ENCODE results near the gene CRYBB3.
"Not testable (repeated sequence)": the region's sequence is repeated elsewhere in the genome, so short reads cannot be mapped to it uniquely, and the experiment has no call there.

Gene CRYBB3

GRCh38 chr22:25176175-25176574 lies 23.5 kb upstream of the CRYBB3 start:
- no peak for DNase-seq (ENCODE audit: low spot score)

DNA sequence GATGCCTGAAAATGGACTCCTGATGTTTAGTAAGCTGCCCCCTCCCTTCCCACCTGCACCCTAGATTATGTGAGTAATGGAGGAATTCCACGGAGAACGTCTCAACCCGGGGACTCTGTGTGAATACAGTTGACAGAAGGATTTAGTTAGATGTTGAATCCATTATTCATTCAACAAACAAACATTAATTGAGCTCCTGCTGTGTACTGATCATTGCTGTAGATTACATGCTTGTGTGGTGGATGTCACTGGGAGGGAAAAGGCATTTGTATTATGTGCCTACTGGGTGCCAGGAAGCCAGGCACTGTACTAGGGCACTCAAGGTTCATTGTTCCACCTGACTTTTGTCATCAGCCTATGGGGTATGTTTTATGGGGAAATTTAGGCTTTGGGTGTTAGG lies 22.9 kb upstream of the CRYBB3 start:
- no peak for DNase-seq (ENCODE audit: low spot score)

DNA sequence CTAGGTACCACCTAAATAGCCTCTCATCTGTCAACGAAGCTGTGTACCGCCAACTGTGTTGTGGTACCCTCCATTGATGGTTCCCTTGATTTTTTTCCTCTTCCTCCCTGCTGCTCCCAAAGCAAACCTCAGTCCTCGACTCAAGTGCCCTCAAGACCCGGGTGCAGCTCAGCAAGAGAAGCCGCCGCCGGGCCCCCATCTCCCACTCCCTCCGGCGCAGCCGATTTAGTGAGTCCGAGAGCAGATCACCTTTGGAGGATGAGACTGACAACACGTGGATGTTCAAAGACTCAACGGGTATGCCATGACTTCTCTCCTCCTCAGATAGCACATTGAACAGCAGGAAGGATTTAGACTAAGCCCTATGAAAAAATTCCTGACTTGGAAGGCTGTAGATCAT lies 22.4 kb upstream of the CRYBB3 start:
- no peak for DNase-seq (ENCODE audit: low spot score)

DNA sequence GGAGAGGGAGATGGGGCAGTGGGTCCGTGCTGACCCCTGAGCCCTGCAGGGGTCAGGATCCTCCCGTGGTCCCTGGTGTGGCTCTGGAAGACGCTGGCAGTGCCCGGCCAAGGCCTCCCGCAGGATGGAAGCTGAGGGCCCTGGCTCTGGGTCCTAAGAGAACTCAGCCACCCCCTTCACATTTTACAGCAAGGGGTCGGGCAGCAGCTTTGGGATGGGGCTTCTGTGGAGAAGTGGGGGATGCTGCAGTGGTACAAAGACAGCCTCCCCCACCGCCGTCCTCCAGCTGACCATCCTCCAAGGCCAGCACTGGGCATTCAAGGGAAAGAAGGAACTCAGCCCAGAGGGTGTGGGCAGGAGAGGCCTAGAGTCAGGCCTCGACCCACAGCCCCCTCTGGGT lies 21.8 kb upstream of the CRYBB3 start:
- DNase-seq (ENCODE audit: low spot score), result no peak

DNA sequence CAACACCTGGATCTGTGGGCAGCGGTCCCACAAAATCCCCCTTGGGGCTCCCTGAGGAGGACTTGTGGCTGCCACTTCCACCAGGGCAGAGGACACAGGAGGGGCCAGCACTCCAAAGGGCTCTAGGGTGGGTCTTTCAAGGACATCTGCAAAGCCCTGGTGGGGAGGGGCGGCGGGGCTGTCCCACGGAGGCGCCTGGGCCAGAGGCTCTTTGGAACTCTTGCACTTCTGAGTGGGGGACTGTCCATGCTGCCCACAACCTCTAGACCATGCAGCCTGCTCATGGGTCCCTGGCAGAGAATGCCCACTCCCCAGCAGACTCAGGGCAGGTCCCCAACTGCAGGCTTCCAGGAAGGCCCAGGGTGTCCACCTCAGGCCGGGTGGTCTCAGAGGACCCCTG lies 21.3 kb upstream of the CRYBB3 start:
- not testable (repeated sequence) for DNase-seq (ENCODE audit: low spot score)

DNA sequence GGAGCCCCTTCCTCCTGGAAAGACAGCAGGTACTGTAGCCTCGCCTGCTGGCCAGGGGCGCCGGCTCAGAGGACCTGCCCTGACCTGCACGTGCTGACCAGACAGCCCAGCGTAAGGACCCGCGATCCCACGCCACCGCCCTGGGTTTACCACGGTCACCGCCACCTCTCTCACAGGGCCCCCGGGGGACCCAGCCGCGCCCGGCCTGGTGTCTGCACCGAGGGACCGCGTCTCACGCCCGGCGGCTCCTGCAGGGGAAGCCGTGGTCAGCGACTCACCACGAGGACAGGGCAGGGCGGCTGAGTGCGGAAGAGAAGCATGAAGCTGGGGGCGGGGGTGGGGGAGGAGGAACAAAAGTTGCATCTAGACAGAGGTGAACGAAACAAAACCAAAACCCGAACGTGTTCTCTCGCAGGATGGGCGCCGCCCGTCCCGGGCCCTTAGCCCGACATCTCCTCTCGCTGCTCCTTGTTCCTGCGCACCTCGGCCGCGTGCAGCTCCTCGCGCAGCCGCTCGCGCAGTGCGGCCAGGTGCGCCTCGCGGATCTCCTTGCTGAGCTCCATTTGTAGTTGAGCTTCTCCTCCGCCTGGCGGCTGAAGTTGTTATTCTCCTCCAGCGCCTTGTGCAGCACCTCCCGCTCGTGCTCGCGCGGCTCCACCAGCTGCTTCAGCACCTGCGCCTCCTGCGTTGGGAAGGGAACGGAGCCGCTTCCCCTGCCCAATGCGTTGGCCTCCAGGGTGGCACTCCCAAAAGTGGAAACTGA lies 20.6 kb upstream of the CRYBB3 start:
- not testable (repeated sequence) for DNase-seq (ENCODE audit: low spot score)

DNA sequence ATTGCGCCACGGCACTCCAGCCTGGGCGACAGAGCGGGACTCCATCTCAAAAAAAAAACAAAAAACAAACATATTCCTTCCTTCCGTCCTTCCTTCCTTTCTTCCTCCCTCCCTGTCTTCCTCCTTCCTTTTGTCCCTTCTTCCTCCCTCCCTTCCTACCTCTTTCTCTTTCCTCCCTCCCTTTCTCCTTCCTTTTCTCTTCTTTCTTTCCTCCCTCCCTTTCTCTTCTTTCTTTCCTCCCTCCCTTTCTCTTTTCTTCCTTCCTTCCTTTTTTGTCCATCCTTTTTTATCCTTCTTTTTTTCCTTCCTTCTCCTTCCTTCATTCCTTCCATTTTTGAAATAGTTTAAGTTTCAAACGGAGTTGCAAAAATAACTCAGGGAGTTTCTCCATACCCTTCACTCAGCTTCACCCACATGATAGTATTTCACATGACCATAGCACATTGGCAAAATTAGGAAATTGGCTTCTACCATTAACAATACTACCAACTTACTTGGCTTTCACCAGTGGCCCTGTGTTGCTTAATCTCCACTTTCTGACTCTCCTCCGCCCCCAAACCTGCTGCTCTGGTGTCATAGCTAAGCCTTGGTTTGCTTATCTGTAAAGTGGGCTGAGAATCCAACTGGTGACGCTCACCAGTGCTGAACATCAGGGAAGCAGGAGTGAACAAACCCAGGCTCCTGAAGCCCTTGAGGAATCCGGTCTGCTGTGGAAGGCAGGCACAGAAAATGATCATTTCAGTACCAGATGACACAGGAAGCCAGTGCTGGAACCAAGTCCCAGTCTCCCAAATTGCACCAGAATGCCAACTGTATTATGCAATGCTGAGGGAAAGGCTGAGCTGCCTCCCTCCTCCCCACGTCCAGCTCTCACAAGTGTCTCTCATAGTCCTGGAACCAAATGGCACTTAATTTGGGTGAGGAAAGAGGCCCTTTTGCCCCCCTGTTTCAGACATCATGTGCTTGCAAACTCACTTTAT lies 17.2 kb upstream of the CRYBB3 start:
- no peak for DNase-seq (ENCODE audit: low spot score)

DNA sequence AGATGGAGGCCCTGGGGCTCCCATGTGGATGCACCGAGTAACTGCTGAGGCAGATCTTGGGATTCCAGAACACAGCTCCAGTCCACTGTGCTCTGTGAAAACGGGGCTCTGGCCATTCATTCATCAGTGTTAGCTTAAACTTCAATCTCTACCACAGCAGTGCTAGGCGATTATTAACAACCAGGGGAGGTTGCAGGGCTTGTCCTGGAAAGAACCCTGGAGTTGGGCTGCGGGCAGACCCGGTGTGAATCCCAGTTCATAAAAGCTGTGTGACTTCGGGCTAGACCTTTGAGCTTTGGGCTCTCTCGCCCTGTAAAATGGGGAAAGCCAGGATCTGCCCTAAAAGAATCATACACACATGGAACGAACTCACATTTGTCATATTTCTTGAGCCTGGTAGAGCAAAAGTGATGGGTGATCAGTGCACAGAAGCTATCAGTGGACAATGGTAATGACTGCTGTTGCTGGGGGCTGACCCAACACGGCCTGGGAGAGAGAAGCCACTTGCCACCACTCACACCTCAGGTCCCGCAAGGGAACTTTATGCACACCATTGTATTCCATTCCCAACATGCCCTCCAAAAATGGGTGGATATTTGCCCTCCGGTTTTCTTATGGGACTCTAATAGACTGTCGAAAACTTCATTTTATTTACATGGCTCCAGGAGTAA lies 15.6 kb upstream of the CRYBB3 start:
- peak; percentile 23 for DNase-seq (ENCODE audit: low spot score)

GRCh38 chr22:25186140-25186539 lies 13.5 kb upstream of the CRYBB3 start:
- no peak for DNase-seq (ENCODE audit: low spot score)

GRCh38 chr22:25187469-25187868 lies 12.2 kb upstream of the CRYBB3 start:
- DNase-seq (ENCODE audit: low spot score), result no peak

DNA sequence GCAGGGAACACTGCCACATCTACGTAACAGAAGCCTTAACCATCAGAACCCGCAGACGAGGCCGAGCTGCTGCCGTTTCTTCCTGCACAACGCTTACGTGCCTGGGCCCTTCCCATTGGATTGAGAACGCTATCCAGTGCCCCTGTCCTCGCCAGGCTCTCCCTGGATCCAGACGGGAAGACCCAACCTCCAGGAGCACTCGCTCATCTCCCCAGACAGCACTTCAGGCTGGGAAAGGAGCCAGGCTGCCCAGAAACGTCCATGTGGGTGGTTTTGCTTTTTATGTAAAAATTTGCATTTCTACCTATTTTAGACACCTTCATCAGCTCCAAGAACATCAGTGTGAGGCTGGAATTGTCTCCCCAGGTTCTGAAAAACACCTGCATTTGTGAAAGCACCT lies 7.3 kb upstream of the CRYBB3 start:
- DNase-seq (ENCODE audit: low spot score), result no peak

GRCh38 chr22:25193130-25193529 lies 6.5 kb upstream of the CRYBB3 start:
- DNase-seq (ENCODE audit: low spot score), result no peak

- DNase-seq (ENCODE audit: low spot score), result no peak
Measured at GRCh38 chr22:25193548-25193947, 6.1 kb upstream of the CRYBB3 start.

DNA sequence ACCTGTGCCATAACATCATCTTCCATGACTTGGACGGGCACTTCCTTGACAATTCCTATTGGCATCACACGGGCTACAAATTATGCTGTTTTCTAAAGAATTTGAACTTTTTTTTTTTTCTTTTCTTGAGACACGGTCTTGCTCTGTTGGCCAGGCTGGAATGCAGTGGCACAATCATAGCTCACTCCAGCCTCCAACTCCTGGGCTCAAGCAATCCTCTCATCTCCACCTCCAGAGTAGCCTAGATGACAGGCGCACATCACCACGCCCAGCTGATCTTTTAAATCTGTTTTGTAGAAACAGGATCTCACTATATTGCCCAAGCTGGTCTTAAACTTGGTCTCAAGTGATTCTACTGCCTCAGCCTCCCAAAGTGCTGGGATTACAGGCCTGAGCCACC lies 3.3 kb upstream of the CRYBB3 start:
- no peak for DNase-seq (ENCODE audit: low spot score)

DNA sequence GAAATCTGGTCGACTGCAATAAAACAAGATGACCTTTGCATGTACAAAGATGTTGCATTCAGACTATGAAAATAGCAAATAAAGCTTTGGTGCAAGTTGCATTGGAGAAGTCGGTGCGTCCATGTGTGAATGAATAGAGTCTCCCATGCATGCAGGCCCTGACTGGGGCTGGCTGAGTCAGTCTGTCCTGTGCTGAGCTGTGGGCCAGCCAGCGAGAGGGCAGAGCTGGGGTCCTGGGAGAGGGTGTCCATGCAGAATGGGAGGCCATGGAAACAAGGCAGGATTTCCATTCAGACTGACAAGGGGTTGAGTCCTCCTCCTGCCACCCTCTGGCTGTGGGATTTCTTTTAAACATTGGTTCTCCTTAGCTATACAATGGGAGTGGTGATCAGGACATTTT lies 2.3 kb upstream of the CRYBB3 start:
- DNase-seq (ENCODE audit: low spot score), result peak; percentile 32

GRCh38 chr22:25200967-25201366 lies 1.3 kb downstream of the CRYBB3 start:
- no peak for DNase-seq (ENCODE audit: low spot score)

DNA sequence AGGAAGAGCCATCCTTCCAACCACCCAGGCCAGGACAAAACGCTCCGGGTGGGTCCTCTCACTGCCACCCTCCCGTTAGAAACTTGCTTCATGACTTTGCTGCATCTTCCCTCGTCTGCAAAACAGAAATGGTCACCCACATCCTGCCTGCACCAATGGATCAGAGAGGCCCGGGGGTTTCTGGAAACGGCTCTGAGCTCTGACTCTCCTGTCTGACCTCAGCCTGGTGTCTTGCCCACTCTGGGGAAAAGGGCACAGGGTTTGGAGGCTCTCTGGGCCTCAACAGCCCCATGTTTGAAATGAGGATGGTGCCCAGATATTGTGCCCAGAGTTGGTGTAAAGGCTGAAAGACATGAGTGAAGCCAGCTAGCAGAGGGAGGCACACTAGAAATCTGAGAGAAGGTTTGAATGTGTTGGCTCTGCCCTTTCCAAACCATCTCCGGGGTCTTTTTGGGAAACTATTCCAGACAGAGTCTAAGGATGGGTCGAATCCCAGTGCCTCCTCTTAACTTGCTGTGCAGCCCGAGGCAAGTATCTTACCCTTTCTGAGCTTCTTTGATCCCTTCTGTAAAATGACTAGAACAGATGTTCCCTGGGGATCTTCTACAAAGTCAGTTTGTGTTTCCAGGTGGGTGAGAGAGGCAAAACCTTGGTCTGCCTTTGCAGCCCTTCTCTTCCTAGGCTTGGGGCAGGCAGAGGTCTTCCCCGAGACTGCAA lies 2.1 kb downstream of the CRYBB3 start:
- DNase-seq (ENCODE audit: low spot score), result no peak

- peak; percentile 59 for DNase-seq (ENCODE audit: low spot score)
Measured at GRCh38 chr22:25202290-25202921, 2.7 kb downstream of the CRYBB3 start.

DNA sequence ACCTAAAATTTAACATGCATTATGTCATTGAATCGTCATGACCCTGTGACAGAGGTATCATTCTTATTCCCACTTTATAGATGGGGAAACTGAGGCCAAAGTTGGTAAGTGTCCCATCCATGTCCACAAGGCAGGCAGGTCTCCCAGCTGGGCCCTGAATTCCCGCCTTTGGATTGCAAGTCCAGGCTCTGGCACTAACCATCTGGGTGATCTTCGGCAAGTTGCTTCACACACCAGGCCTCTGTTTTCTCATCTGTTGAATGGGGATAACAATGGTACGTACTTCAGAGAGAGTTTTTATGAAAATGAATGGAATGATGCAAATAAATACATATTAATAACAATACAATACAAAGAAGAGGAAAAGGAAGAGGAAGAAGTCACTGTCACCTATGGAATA lies 3.4 kb downstream of the CRYBB3 start:
- DNase-seq (ENCODE audit: low spot score), result no peak

DNA sequence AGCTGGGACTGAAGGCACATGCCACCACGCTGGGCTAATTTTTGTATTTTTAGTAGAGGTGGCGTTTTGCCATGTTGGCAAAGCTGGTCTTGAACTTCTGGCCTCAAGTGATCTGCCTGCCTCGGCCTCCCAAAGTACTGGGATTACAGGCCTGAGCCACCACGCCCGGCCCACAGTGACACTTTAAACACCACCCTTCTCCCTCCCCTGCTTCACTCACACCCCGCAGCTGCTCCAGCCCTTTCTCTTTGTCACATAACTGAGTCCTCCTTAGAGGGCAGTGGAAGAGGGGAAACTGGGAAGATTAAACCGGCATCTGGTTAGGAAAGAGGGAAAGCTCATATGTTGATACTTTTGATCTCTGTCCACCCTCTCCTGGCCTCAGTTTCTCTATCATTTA lies 4.9 kb downstream of the CRYBB3 start:
- not testable (repeated sequence) for DNase-seq (ENCODE audit: low spot score)

DNA sequence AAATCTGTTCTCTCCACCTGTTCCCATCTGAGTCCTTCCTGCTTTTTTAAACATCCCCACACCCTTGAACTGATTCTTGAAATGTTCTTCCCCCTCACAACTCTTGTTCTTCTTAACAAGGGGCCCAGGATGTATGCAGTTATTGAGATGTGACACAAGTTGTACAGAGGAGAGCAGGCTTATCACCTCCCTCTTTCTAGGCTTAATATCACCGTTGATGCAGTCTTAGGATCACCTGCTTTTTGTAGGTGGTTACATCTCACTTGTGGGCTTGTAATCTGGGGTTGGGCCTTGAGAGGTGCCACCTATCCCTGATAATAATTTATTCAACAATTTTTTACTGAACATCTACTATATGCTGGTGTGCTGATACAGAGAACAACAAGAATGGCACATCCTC lies 6.2 kb downstream of the CRYBB3 start:
- DNase-seq (ENCODE audit: low spot score), result no peak

DNA sequence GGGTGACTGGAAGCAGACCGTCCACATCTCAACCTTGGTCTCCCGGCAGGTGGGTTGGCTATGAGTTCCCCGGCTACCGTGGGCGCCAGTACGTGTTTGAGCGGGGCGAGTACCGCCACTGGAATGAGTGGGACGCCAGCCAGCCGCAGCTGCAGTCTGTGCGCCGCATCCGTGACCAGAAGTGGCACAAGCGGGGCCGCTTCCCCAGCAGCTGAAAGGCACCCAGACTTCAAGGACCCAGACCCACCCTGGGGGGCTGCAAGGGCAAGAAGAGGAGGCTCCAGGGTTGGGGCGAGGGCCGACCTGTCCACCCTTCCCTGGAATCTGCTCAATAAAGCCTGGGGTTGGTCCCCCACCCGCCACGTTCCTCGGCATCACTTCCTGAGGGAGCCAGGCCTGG lies 7.3 kb downstream of the CRYBB3 start:
- DNase-seq (ENCODE audit: low spot score), result no peak

Data from kidney tubule cell (primary cell).